IMR-90 (cell line): ENCODE data around the gene HSPH1.

Experiments
- CTCF ChIP-seq: conservative IDR thresholded peaks from 2 replicates; pipeline ENCODE4 v1.5.1; 2012; ENCODE audit warnings: mild to moderate bottlenecking, low read depth, low read length, improper control_type of control experiment
- FOS ChIP-seq: fragments of 150-350 bp; IDR thresholded peaks from 2 replicates; pipeline ENCODE4 v1.6.1; 2016; ENCODE audit warnings: low read depth, low read length
- MXI1 ChIP-seq: IDR thresholded peaks from 2 replicates; pipeline ENCODE4 v1.6.1; 2012; ENCODE audit warnings: low read depth, mild to moderate bottlenecking, low read length, moderate library complexity, borderline replicate concordance
- NFE2L2 ChIP-seq: fragments of 150-350 bp; IDR thresholded peaks from 2 replicates; pipeline ENCODE4 v1.6.1; 2016; ENCODE audit warnings: low read depth, mild to moderate bottlenecking, low read length
- POLR2A ChIP-seq: IDR thresholded peaks from 2 replicates; pipeline ENCODE4 v1.6.1; 2012; ENCODE audit warnings: mild to moderate bottlenecking, low read depth, low read length
- RAD21 ChIP-seq: IDR thresholded peaks from 2 replicates; pipeline ENCODE4 v1.6.1; 2012; ENCODE audit warnings: low read length, improper control_type of control experiment
- RCOR1 ChIP-seq: IDR thresholded peaks from 2 replicates; pipeline ENCODE4 v1.6.1; 2012; ENCODE audit warnings: mild to moderate bottlenecking, low read length, improper control_type of control experiment; ENCODE audit not compliant: insufficient replicate concordance
- RFX5 ChIP-seq: IDR thresholded peaks from 2 replicates; pipeline ENCODE4 v1.8.0; 2012; ENCODE audit warnings: low read depth, mild to moderate bottlenecking, low read length, moderate library complexity
- SMC3 ChIP-seq: fragments of 150-350 bp; IDR thresholded peaks from 2 replicates; pipeline ENCODE4 v1.6.1; 2016; ENCODE audit warnings: low read depth, mild to moderate bottlenecking, antibody characterized with exemption, low read length, moderate library complexity
- USF2 ChIP-seq: fragments of 150-350 bp; IDR thresholded peaks from 2 replicates; pipeline ENCODE4 v1.6.1; 2017; ENCODE audit warnings: mild to moderate bottlenecking, antibody characterized with exemption, low read length, low read depth

DNA sequence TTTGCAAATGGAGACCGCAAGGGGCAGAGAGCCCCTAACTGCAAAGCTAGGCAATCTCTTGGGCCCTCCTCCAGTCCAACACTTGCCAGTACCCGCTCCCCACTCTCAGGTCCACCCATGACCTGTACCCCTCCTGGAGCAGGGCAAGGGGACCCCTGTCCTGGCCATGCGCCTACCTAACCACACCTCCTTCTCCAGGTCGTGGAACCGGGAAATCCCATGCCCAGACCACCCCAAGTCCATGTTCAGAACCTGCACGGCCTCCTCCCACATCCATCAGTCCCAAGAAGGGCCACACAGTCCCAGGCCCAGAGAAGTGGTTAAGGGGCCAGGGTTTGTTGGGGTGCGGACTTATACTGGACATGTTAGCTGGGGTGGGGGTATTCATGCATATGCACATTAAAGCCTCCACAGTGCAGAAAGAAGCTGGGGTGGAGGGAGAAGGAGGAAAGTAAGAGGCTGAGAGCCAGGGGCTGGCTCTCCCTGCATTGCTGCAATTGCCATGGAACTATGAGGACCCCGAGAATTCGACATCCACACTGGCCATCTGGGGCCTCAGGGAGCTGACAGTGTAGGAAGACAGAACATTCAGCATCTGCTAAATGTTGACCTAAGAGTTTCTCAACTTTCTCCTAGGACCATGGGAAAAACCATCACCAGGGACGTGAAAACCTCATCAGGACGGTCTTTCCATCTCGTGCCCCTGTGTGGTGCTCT lies 39.0 kb downstream of the HSPH1 start:
- no peak for TF ChIP-seq RFX5
- no peak for TF ChIP-seq CTCF
- no peak for TF ChIP-seq MXI1
- no peak for TF ChIP-seq POLR2A
- TF ChIP-seq RAD21: no peak
- no peak for TF ChIP-seq RCOR1
- TF ChIP-seq USF2: no peak
- no peak for TF ChIP-seq NFE2L2
- no peak for TF ChIP-seq SMC3
- TF ChIP-seq FOS: no peak
